PC-3 (cell line): ENCODE results near the gene ZNF532. TPM values are rescaled to one million over a fixed set of nuclear protein-coding genes. Genes with fewer than 3 reads are reported as not detected.

ENCODE experiments used
- ATAC-seq: fragments of 200-7000 bp; cut with Tn5 transposase; 2 replicates; pipeline ENCODE4 v1.9.1; 2020; ENCODE audit warnings: mild to moderate bottlenecking, moderate library complexity
- BruUV-seq: library from RNA; stranded (reverse); fragments of 400-500 nt; replicated peaks from 2 replicates; lab custom pipeline; 2021; lab: Mats Ljungman, UMichigan
- CTCF ChIA-PET: fragments of 300-600 bp; sonication (Branson Sonifier 250); formaldehyde crosslinking; loops from one replicate; lab custom pipeline; 2022; ENCODE audit warnings: antibody characterized with exemption; lab: Charles Lee
- POLR2A ChIA-PET: fragments of 300-600 bp; sonication (Branson Sonifier 250); formaldehyde crosslinking; loops from one replicate; lab custom pipeline; 2022; ENCODE audit warnings: antibody characterized with exemption; ENCODE audit not compliant: unreplicated experiment; lab: Charles Lee
- DNase-seq: peaks from one replicate; pipeline ENCODE4 v3.0.0-alpha.2; 2015
- H2AFZ ChIP-seq: fragments of 300-600 bp; sonication (generic); 2 replicates; pipeline ENCODE4 v1.6.0; 2016; ENCODE audit warnings: antibody characterized with exemption, low read length
- H3F3A ChIP-seq: fragments of 300-600 bp; sonication (generic); one replicate; pipeline ENCODE4 v1.6.0; 2017; ENCODE audit warnings: antibody characterized with exemption, low read length, control low read depth, mild to moderate bottlenecking; ENCODE audit not compliant: unreplicated experiment
- H3K27ac ChIP-seq: fragments of 300-600 bp; sonication (generic); 2 replicates; pipeline ENCODE4 v1.5.1; 2016; ENCODE audit warnings: mild to moderate bottlenecking, low read length
- H3K27me3 ChIP-seq: fragments of 300-600 bp; sonication (generic); 2 replicates; pipeline ENCODE4 v1.6.1; 2016; ENCODE audit warnings: low read length, mixed read lengths
- H3K36me3 ChIP-seq: fragments of 300-600 bp; sonication (generic); 2 replicates; pipeline ENCODE4 v1.6.1; 2016; ENCODE audit warnings: low read depth, mixed run types, low read length, mixed read lengths
- H3K4me1 ChIP-seq: fragments of 300-600 bp; sonication (generic); 2 replicates; pipeline ENCODE4 v1.5.1; 2016; ENCODE audit warnings: low read length; ENCODE audit not compliant: insufficient read depth
- H3K4me2 ChIP-seq: fragments of 300-600 bp; sonication (generic); 2 replicates; pipeline ENCODE4 v1.6.0; 2016; ENCODE audit warnings: low read length
- H3K4me3 ChIP-seq: fragments of 300-600 bp; sonication (generic); 2 replicates; pipeline ENCODE4 v1.5.1; 2016; ENCODE audit warnings: mild to moderate bottlenecking, low read length, mixed read lengths
- H3K79me2 ChIP-seq: fragments of 300-600 bp; sonication (generic); 2 replicates; pipeline ENCODE4 v1.6.1; 2017; ENCODE audit warnings: low read length, mixed read lengths
- H3K9ac ChIP-seq: fragments of 300-600 bp; sonication (generic); 2 replicates; pipeline ENCODE4 v1.6.0; 2016; ENCODE audit warnings: mild to moderate bottlenecking, low read length
- H3K9me2 ChIP-seq: fragments of 300-600 bp; sonication (generic); replicated peaks from 2 replicates; pipeline ENCODE4 v1.6.1; 2016; ENCODE audit warnings: mixed run types, low read length, mixed read lengths
- H3K9me3 ChIP-seq: fragments of 300-600 bp; sonication (generic); 2 replicates; pipeline ENCODE4 v1.6.1; 2016; ENCODE audit warnings: low read length, mixed read lengths
- H4K20me1 ChIP-seq: fragments of 300-600 bp; sonication (generic); 2 replicates; pipeline ENCODE4 v1.6.1; 2016; ENCODE audit warnings: low read length, mixed read lengths
- CTCF ChIP-seq: fragments of 300-600 bp; sonication (generic); conservative IDR thresholded peaks from 2 replicates; pipeline ENCODE4 v1.5.1; 2017; ENCODE audit warnings: antibody characterized with exemption, low read depth, mild to moderate bottlenecking, low read length
- EZH2 ChIP-seq: fragments of 300-600 bp; sonication (generic); IDR thresholded peaks from one replicate; pipeline ENCODE4 v1.6.1; 2017; ENCODE audit warnings: antibody characterized with exemption, mild to moderate bottlenecking, low read length; ENCODE audit not compliant: unreplicated experiment
- EZH2phosphoT487 ChIP-seq: fragments of 300-600 bp; sonication (generic); IDR thresholded peaks from 2 replicates; pipeline ENCODE4 v1.6.1; 2018; ENCODE audit warnings: mild to moderate bottlenecking, antibody characterized with exemption, low read length, borderline replicate concordance
- intact Hi-C: fragments of 100-400 bp; cut with micrococcal nuclease; formaldehyde crosslinking; loops from 2 replicates; pipeline ENCODE4 v1.9.0; 2023
- total RNA-seq: library from RNA; depleted of rRNA; stranded (reverse); fragments of >200 nt; gene quantifications from 2 replicates; pipeline ENCODE4 v1.2.3, GENCODE V29; 2014

The ZNF532 gene
- total RNA-seq, 1 experiment from 2014 or later: 47.3 TPM

- no peak overlapping the region for H3K27ac ChIP-seq
- POLR2A ChIA-PET: interaction anchor here (0.6 kb wide), 1 partner anchor 105 kb away, joined by 4 read pairs; no protein-coding TSS in a partner anchor
Measured at GRCh38 chr18:58960508-58960907, 95.8 kb downstream of the ZNF532 start.

GRCh38 chr18:58960946-58961722 is 96.5 kb downstream of the ZNF532 start:
- CTCF ChIA-PET: no interaction called here
- BruUV-seq: no TSS peak
- H3K27me3 ChIP-seq: no peaks in the 10 kb centered on the region
- H3K9me2 ChIP-seq: no peaks in the 10 kb centered on the region
- H3K27ac ChIP-seq: no peak overlapping the region
- DNase-seq (no peak), ATAC-seq (no peak)
- peaks cover 22% of the 10 kb centered on the region for H3K36me3 ChIP-seq
- no peak overlapping the region for H3K4me2 ChIP-seq
- H3F3A ChIP-seq: no peaks in the 10 kb centered on the region
- no peak overlapping the region for H3K9ac ChIP-seq
- no peaks in the 10 kb centered on the region for H3K9me3 ChIP-seq
- H3K4me3 ChIP-seq: no peak overlapping the region
- H4K20me1 ChIP-seq: no peaks in the 10 kb centered on the region
- intact Hi-C loops: no loop called here
- POLR2A ChIA-PET: no interaction called here
- H3K4me1 ChIP-seq: peaks cover 12% of the 10 kb centered on the region
- TF ChIP-seq EZH2phosphoT487 (no peak), CTCF (no peak), EZH2 (no peak)
- H3K79me2 ChIP-seq: peaks cover 12% of the 10 kb centered on the region; the same call in 1 of the 2 replicates
- no peak overlapping the region for H2AFZ ChIP-seq

More at GRCh38 chr18:58960508-58960907, 95.8 kb downstream of the ZNF532 start:
- TF ChIP-seq EZH2 (no peak), CTCF (no peak), EZH2phosphoT487 (no peak)
- Histone ChIP-seq H3K4me2 (no peak overlapping the region), H3K36me3 (peaks cover 28% of the 10 kb centered on the region), H2AFZ (no peak overlapping the region), H3K4me1 (peaks cover 12% of the 10 kb centered on the region), H3K4me3 (no peak overlapping the region), H3K9me2 (no peaks in the 10 kb centered on the region), H3K9me3 (no peaks in the 10 kb centered on the region), H4K20me1 (no peaks in the 10 kb centered on the region), H3K27me3 (no peaks in the 10 kb centered on the region), H3F3A (no peaks in the 10 kb centered on the region), H3K9ac (no peak overlapping the region), H3K79me2 (peaks cover 10% of the 10 kb centered on the region; the same call in 1 of the 2 replicates)
- intact Hi-C loops: no loop called here
- CTCF ChIA-PET: no interaction called here
- BruUV-seq: no TSS peak
- no peak for ATAC-seq
- no peak for DNase-seq

- Histone ChIP-seq H3K36me3 (peaks cover 26% of the 10 kb centered on the region), H3K79me2 (peaks cover 12% of the 10 kb centered on the region; the same call in 1 of the 2 replicates), H3K4me3 (no peak overlapping the region), H2AFZ (no peak overlapping the region), H3K27me3 (no peaks in the 10 kb centered on the region), H3K9ac (no peak overlapping the region), H3K9me3 (no peaks in the 10 kb centered on the region), H3K9me2 (no peaks in the 10 kb centered on the region), H4K20me1 (no peaks in the 10 kb centered on the region), H3K27ac (no peak overlapping the region), H3K4me2 (no peak overlapping the region), H3F3A (no peaks in the 10 kb centered on the region), H3K4me1 (peaks cover 12% of the 10 kb centered on the region)
- ATAC-seq (no peak), DNase-seq (no peak)
- BruUV-seq: no TSS peak
- ChIA-PET CTCF (interaction anchor here (0.7 kb wide), 1 partner anchor 61 kb away, joined by 4 read pairs; no protein-coding TSS in a partner anchor), POLR2A (no interaction called here)
- intact Hi-C loops: no loop called here
- TF ChIP-seq CTCF (no peak), EZH2 (no peak), EZH2phosphoT487 (no peak)
Measured at GRCh38 chr18:58962336-58962735, 97.7 kb downstream of the ZNF532 start.
